ENCODE measurements around the gene GLRX2. TPM values are rescaled to one million over a fixed set of nuclear protein-coding genes. Genes with fewer than 3 reads are reported as not detected.

The GLRX2 gene
- total RNA-seq (2021; fragmentation: NEBNext Ultra II Directional; extraction: Animal tissue kit (Norgen Biotek cat#: 25700)) (13.5 and 14.2 TPM in 2 replicates), polyA plus RNA-seq (2011; rRNA removed) (3.4 and 4.8 TPM in 2 replicates), polyA minus RNA-seq (2011; rRNA and poly(A)+ RNA removed) (0.59 and 0.60 TPM in 2 replicates)
- 6.1 TPM for polyA plus RNA-seq (2011; cell fraction: cytosol; rRNA removed)
- 0.58 TPM for polyA plus RNA-seq (2011; cell fraction: nucleus; rRNA removed)
- polyA plus RNA-seq (2012, experiment 1 of 2) = 3.8 to 9.7 TPM (median 6.8 TPM) in 4 replicates
- 14.3 TPM for polyA plus RNA-seq (2012, experiment 2 of 2)
- 12.3 TPM for polyA plus RNA-seq (2013, experiment 1 of 2)
- polyA plus RNA-seq (2013, experiment 2 of 2) = 12.7 TPM
- polyA minus RNA-seq (2011; cell fraction: cytosol; rRNA and poly(A)+ RNA removed) = 0.51 TPM
- 2.5 TPM for polyA minus RNA-seq (2011; cell fraction: nucleus; rRNA and poly(A)+ RNA removed)
- long read RNA-seq, experiment 1, transcript GLRX2-201 (4 exons, 701 nt) = major isoform, 10 of 13 reads
- long read RNA-seq, experiment 1, partial matches to known transcripts = 1 of 13 reads
- long read RNA-seq, experiment 1, other reads (novel, unspliced or antisense) = 2 of 13 reads
- long read RNA-seq, experiment 2, transcript GLRX2-201 (4 exons, 701 nt) = major isoform, 15 of 15 reads
- long read RNA-seq, experiment 2, partial matches to known transcripts = 0 of 15 reads
- long read RNA-seq, experiment 2, other reads (novel, unspliced or antisense) = 0 of 15 reads

DNA sequence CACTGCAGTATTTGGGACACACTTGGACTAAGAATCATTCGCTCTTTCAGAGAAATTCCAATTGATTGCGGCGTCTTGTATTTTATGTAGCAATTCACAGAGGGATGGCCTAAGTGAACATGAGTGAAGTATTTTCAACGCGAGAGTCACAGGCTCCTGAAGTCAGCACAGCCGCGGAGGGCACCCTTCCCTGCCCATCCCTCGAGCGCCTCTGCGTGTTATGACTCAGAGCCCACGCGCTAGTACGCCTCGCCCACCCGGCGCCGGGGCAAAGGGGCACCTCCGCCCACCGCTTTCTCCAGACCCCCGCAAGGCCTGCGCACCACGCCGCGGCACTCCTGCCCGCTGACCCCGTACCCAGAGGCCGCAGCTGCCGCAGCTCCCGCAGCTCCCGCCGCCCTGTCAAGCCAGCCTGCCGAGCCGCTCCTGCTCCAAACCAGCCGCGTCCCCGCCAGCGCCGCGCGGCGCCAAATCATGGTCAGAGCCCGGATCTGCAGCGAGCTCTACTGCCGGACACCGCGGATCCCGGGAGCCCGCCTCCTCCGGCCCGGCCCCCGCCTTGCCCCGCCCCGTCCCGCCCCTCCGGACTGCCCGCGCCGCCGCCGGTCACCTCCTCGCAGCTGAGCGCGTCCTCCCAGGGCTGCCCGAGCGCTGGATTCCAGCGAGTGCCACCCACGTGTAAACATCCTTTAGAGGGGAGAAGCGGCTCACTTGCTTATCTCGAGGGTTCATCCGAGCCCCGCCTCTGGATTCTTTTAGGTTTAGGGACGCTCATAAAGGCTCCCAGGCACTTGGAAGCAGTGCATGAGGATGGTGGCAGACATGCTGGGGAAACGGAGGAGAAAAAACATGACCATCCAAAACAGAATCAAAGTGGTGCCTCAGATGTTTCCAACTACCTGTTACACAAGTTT, at the start of gene GLRX2:
Gene GLRX2 (minus strand): TSS at position 508 of the 914 bp plus-strand sequence. CDS start 32 bp downstream, at position 476.
- Histone ChIP-seq H3K9ac (replicated peaks in 1 of 4; ENCODE audit: extremely low read depth in 1 of 4, low read depth in 3 of 4, low read length in 3 of 4) (peak within 1 kb of the TSS; percentile 41 to 66 (median 58); a peak in 6 of 7 replicates), H3K36me3 (ENCODE audit: control insufficient read depth in 2 of 4, insufficient read depth in 4 of 4, low read length in 3 of 4) (no peaks in the 10 kb centered on the region; a peak in 1 of 8 replicates), H3K23me2 (ENCODE audit: low read depth, low read length) (peaks cover 9% of the 10 kb centered on the region), H3K79me2 (ENCODE audit: control insufficient read depth in 1 of 2, insufficient read depth in 2 of 2, low read length in 2 of 2) (no peaks in the 10 kb centered on the region), H4K91ac (replicated peaks; ENCODE audit: insufficient read length, low read length) (no peak within 1 kb of the TSS), H3K4ac (replicated peaks; ENCODE audit: insufficient read length, low read depth, low read length) (no peak within 1 kb of the TSS), H3K9me3 (ENCODE audit: insufficient read depth in 2 of 2, low read depth in 1 of 2, low read length in 1 of 2) (no peaks in the 10 kb centered on the region), H3K4me1 (replicated peaks in 1 of 4; ENCODE audit: control insufficient read depth in 3 of 4, insufficient read depth in 4 of 4, low read length in 3 of 4) (peaks cover 0 to 5% (median 2%) of the 10 kb centered on the region in 4 experiments; a peak in 4 of 7 replicates), H3K14ac (ENCODE audit: insufficient read length) (no peak within 1 kb of the TSS), H2BK20ac (ENCODE audit: low read length) (no peak within 1 kb of the TSS), H2BK12ac (ENCODE audit: low read depth, low read length) (no peak within 1 kb of the TSS), H2AK5ac (ENCODE audit: low read depth, low read length) (no peak within 1 kb of the TSS), H3K4me3 (ENCODE audit: extremely low read depth in 1 of 4, insufficient read depth in 2 of 4, low read depth in 3 of 4, low read length in 4 of 4) (peak within 1 kb of the TSS; percentile 67 to 82 (median 76)), H3K56ac (replicated peaks; ENCODE audit: insufficient read length, low read depth, low read length) (no peak within 1 kb of the TSS), H2BK5ac (ENCODE audit: low read depth, low read length) (no peak within 1 kb of the TSS; the same call in 1 of the 2 replicates), H3K18ac (ENCODE audit: extremely low read depth, low read length) (peak within 1 kb of the TSS; percentile 10; the same call in 1 of the 2 replicates), H3K27me3 (replicated peaks in 1 of 4; ENCODE audit: control insufficient read depth in 3 of 4, extremely low read depth in 1 of 4, insufficient read depth in 3 of 4, low read length in 3 of 4) (peaks cover 0 to 11% (median 4%) of the 10 kb centered on the region in 4 experiments; a peak in 4 of 7 replicates), H4K8ac (ENCODE audit: extremely low read depth, insufficient read depth, low read length) (peak within 1 kb of the TSS; percentile 89), H3K23ac (ENCODE audit: insufficient read length) (no peak within 1 kb of the TSS), H2BK15ac (ENCODE audit: low read length) (no peak within 1 kb of the TSS), H2BK120ac (replicated peaks; ENCODE audit: low read depth, low read length) (peak within 1 kb of the TSS; percentile 69), H3K4me2 (ENCODE audit: insufficient read depth in 1 of 2, low read depth in 2 of 2, low read length in 2 of 2) (peak within 1 kb of the TSS; percentile 83 to 91), H3K79me1 (ENCODE audit: low read depth, low read length) (no peaks in the 10 kb centered on the region), H4K5ac (ENCODE audit: insufficient read length, low read depth, low read length) (peak within 1 kb of the TSS; percentile 70), H2AFZ (ENCODE audit: low read length) (peak within 1 kb of the TSS; percentile 94), H3K27ac (ENCODE audit: low read depth, low read length) (0 out of 2 replicates have a peak within 1 kb of the TSS, but pooled peaks have one; percentile 42), H4K20me1 (replicated peaks in 1 of 2; ENCODE audit: control insufficient read depth in 1 of 2, insufficient read depth in 2 of 2, low read length in 2 of 2) (peaks cover 0 to 2% of the 10 kb centered on the region in 2 experiments)
- POLR2A ChIA-PET (ENCODE audit: partially characterized antibody) = interaction anchor here (0.6 to 5.2 kb wide), 9 partner anchors 8 to 295 kb away, joined by 3 to 21 read pairs (median 5); partner anchors contain the start of genes CDC73, RO60 and UCHL5
- CTCF ChIA-PET (ENCODE audit: partially characterized antibody) = interaction anchor here (0.9 to 2.3 kb wide), 8 partner anchors 8 to 34 kb away, joined by 3 to 10 read pairs (median 6); partner anchors contain the start of gene CDC73
- no peak for FAIRE-seq
- 2% methylated on average over 36 of the region's 73 CpGs; no CpG with 5 or more reads in 1 of the 2 experiments for WGBS, 2 experiments (ENCODE audit: extremely low coverage in 1 of 2, insufficient coverage in 1 of 2, insufficient read length in 1 of 2, insufficient replicate concordance in 2 of 2, low coverage in 1 of 2, low lambda C conversion rate in 2 of 2, missing lambda C conversion rate in 1 of 2)
- peak in 1 of 2 experiments; percentile 86 for DNase-seq (ENCODE audit: low read depth in 1 of 2, low spot score in 2 of 2)
- no peak; the same call in 1 of the 2 replicates for TF ChIP-seq BACH1 (IDR thresholded peaks at IDR 0.05; ENCODE audit: low read length)
- no peak for TF ChIP-seq CEBPB (IDR thresholded peaks at IDR 0.05; ENCODE audit: low read depth, low read length)
- peak; percentile 88 for TF ChIP-seq KDM4A (IDR thresholded peaks at IDR 0.05; ENCODE audit: low read depth, low read length, severe bottlenecking)
- TF ChIP-seq ASH2L (IDR thresholded peaks at IDR 0.05; ENCODE audit: low read length) = peak; percentile 61
- TF ChIP-seq CREB1 (IDR thresholded peaks at IDR 0.05) = peak; percentile 69; the same call in 1 of the 2 replicates
- no peak for TF ChIP-seq ATF3 (IDR thresholded peaks at IDR 0.05; ENCODE audit: insufficient read depth, low read depth, low read length)
- TF ChIP-seq TAF1 (IDR thresholded peaks at IDR 0.05; ENCODE audit: low read depth, low read length) = peak; percentile 74
